Effector memory CD4-positive, alpha-beta T cell (primary cell): ENCODE measurements around the gene ADRM1.

ENCODE experiments used
- DNase-seq, 3 donors: peaks; one replicate each; pipeline ENCODE4 v3.0.0-alpha.2; 2020
- H3K27ac ChIP-seq: 2 replicates; pipeline ENCODE4 v1.7.0; 2013; ENCODE audit warnings: mild to moderate bottlenecking, low read length, moderate library complexity; ENCODE audit not compliant: insufficient read depth, poor library complexity, severe bottlenecking
- H3K27me3 ChIP-seq: replicated peaks from 2 replicates; pipeline ENCODE4 v1.7.0; 2013; ENCODE audit warnings: mild to moderate bottlenecking, low read length; ENCODE audit not compliant: insufficient read depth, control insufficient read depth, poor library complexity, severe bottlenecking
- H3K36me3 ChIP-seq: 2 replicates; pipeline ENCODE4 v1.7.0; 2013; ENCODE audit warnings: mild to moderate bottlenecking, low read length, moderate library complexity; ENCODE audit not compliant: control insufficient read depth, insufficient read depth
- H3K4me1 ChIP-seq: 2 replicates; pipeline ENCODE4 v1.7.0; 2013; ENCODE audit warnings: low read length, mild to moderate bottlenecking; ENCODE audit not compliant: control insufficient read depth, insufficient read depth, poor library complexity, severe bottlenecking
- H3K4me3 ChIP-seq: 2 replicates; pipeline ENCODE4 v1.7.0; 2013; ENCODE audit warnings: low read length, low read depth, mild to moderate bottlenecking; ENCODE audit not compliant: insufficient read depth, poor library complexity, severe bottlenecking
- H3K9me3 ChIP-seq: 2 replicates; pipeline ENCODE4 v1.7.0; 2013; ENCODE audit warnings: mild to moderate bottlenecking, low read length, moderate library complexity; ENCODE audit not compliant: control insufficient read depth

ADRM1 gene

GRCh38 chr20:62354811-62355341, 52.1 kb downstream of the ADRM1 start:
- no peaks in the 10 kb centered on the region for H3K9me3 ChIP-seq
- no peaks in the 10 kb centered on the region for H3K27me3 ChIP-seq
- H3K4me3 ChIP-seq, result no peak overlapping the region
- no peak overlapping the region for H3K27ac ChIP-seq
- DNase-seq, result no peak
- no peaks in the 10 kb centered on the region for H3K36me3 ChIP-seq
- no peaks in the 10 kb centered on the region for H3K4me1 ChIP-seq

GRCh38 chr20:62355516-62355877, 52.7 kb downstream of the ADRM1 start:
- no peak for DNase-seq
- no peak overlapping the region for H3K4me3 ChIP-seq
- H3K9me3 ChIP-seq, result no peaks in the 10 kb centered on the region
- no peaks in the 10 kb centered on the region for H3K36me3 ChIP-seq
- no peaks in the 10 kb centered on the region for H3K4me1 ChIP-seq
- H3K27ac ChIP-seq, result no peak overlapping the region
- H3K27me3 ChIP-seq, result no peaks in the 10 kb centered on the region

- H3K9me3 ChIP-seq, result no peaks in the 10 kb centered on the region
- H3K27ac ChIP-seq, result no peak overlapping the region
- no peaks in the 10 kb centered on the region for H3K27me3 ChIP-seq
- H3K4me1 ChIP-seq, result no peaks in the 10 kb centered on the region
- no peaks in the 10 kb centered on the region for H3K36me3 ChIP-seq
- H3K4me3 ChIP-seq, result no peak overlapping the region
- DNase-seq, result no peak
Measured at GRCh38 chr20:62355878-62356588, 53.2 kb downstream of the ADRM1 start.

GRCh38 chr20:62356589-62357186, 53.9 kb downstream of the ADRM1 start:
- Histone ChIP-seq H3K36me3 (no peaks in the 10 kb centered on the region), H3K4me3 (no peak overlapping the region), H3K4me1 (no peaks in the 10 kb centered on the region), H3K27ac (no peak overlapping the region), H3K27me3 (no peaks in the 10 kb centered on the region), H3K9me3 (no peaks in the 10 kb centered on the region)
- no peak for DNase-seq

GRCh38 chr20:62357187-62357667, 54.4 kb downstream of the ADRM1 start:
- no peak for DNase-seq
- no peak overlapping the region for H3K4me3 ChIP-seq

GRCh38 chr20:62357681-62358080, 54.9 kb downstream of the ADRM1 start:
- H3K4me3 ChIP-seq, result no peak overlapping the region
- H3K9me3 ChIP-seq, result no peaks in the 10 kb centered on the region
- H3K27ac ChIP-seq, result no peak overlapping the region
- H3K4me1 ChIP-seq, result no peaks in the 10 kb centered on the region
- H3K36me3 ChIP-seq, result no peaks in the 10 kb centered on the region
- H3K27me3 ChIP-seq, result no peaks in the 10 kb centered on the region
- no peak for DNase-seq

More at GRCh38 chr20:62357187-62357667, 54.4 kb downstream of the ADRM1 start:
- no peak overlapping the region for H3K27ac ChIP-seq
- H3K9me3 ChIP-seq, result no peaks in the 10 kb centered on the region
- no peaks in the 10 kb centered on the region for H3K27me3 ChIP-seq
- no peaks in the 10 kb centered on the region for H3K36me3 ChIP-seq
- no peaks in the 10 kb centered on the region for H3K4me1 ChIP-seq
